Stomach smooth muscle (tissue), 2 donors: Measurements from ENCODE around the gene RPL36A.

ENCODE experiments used
- H3K27ac ChIP-seq: one replicate; pipeline ENCODE4 v1.7.0; 2013; ENCODE audit warnings: mild to moderate bottlenecking, low read length, inconsistent platforms
- H3K27me3 ChIP-seq, 2 donors: one replicate each; pipeline ENCODE4 v1.7.0; 2013; ENCODE audit warnings: low read length in 2 of 2; ENCODE audit not compliant: insufficient read depth in 2 of 2, control insufficient read depth in 1 of 2
- H3K36me3 ChIP-seq, 2 donors: one replicate each; pipeline ENCODE4 v1.7.0; 2013; ENCODE audit warnings: low read length in 2 of 2; ENCODE audit not compliant: control insufficient read depth in 2 of 2, insufficient read depth in 2 of 2
- H3K4me1 ChIP-seq: one replicate; pipeline ENCODE4 v1.7.0; 2013; ENCODE audit warnings: low read length; ENCODE audit not compliant: control insufficient read depth, insufficient read depth
- H3K4me3 ChIP-seq, 2 donors: one replicate each; pipeline ENCODE4 v1.7.0; 2013; ENCODE audit warnings: low read length in 2 of 2
- H3K9ac ChIP-seq, 2 donors: one replicate each; pipeline ENCODE4 v1.7.0; 2013; ENCODE audit warnings: low read length in 2 of 2, mild to moderate bottlenecking in 1 of 2
- H3K9me3 ChIP-seq, 2 donors: one replicate each; pipeline ENCODE4 v1.7.0; 2013; ENCODE audit warnings: low read length in 2 of 2; ENCODE audit not compliant: control insufficient read depth in 2 of 2
- donor health status: healthy.
- donor health status: Pancreatic carcinoma.

The RPL36A gene

GRCh38 chrX:101393530-101394305, 2.9 kb downstream of the RPL36A start:
- no peak overlapping the region for H3K4me3 ChIP-seq
- H3K9ac ChIP-seq, result no peak overlapping the region
- peaks cover 0 to 2% of the 10 kb centered on the region in 2 donors for H3K27me3 ChIP-seq
- peaks cover 0 to 4% of the 10 kb centered on the region in 2 donors for H3K36me3 ChIP-seq
- no peaks in the 10 kb centered on the region for H3K9me3 ChIP-seq
- peaks cover 3% of the 10 kb centered on the region for H3K4me1 ChIP-seq
- no peak overlapping the region for H3K27ac ChIP-seq

- Histone ChIP-seq H3K36me3 (peaks cover 0 to 4% of the 10 kb centered on the region in 2 donors), H3K4me1 (peaks cover 3% of the 10 kb centered on the region), H3K27ac (no peak overlapping the region), H3K4me3 (no peak overlapping the region), H3K9me3 (no peaks in the 10 kb centered on the region), H3K27me3 (peaks cover 0 to 2% of the 10 kb centered on the region in 2 donors), H3K9ac (no peak overlapping the region)
These were observed 3.6 kb downstream of the RPL36A start for GRCh38 chrX:101394372-101394771.

GRCh38 chrX:101395789-101396188, 5.0 kb downstream of the RPL36A start:
- Histone ChIP-seq H3K36me3 (peaks cover 2 to 4% of the 10 kb centered on the region in 2 donors), H3K4me1 (no peaks in the 10 kb centered on the region), H3K27me3 (no peaks in the 10 kb centered on the region), H3K9me3 (no peaks in the 10 kb centered on the region), H3K4me3 (no peak overlapping the region), H3K9ac (no peak overlapping the region), H3K27ac (no peak overlapping the region)

GRCh38 chrX:101397779-101398178, 7.0 kb downstream of the RPL36A start:
- H3K36me3 ChIP-seq, result peaks cover 2 to 4% of the 10 kb centered on the region in 2 donors
- H3K4me3 ChIP-seq, result no peak overlapping the region
- no peaks in the 10 kb centered on the region for H3K27me3 ChIP-seq
- H3K4me1 ChIP-seq, result no peaks in the 10 kb centered on the region
- no peak overlapping the region for H3K9ac ChIP-seq
- no peak overlapping the region for H3K27ac ChIP-seq
- H3K9me3 ChIP-seq, result no peaks in the 10 kb centered on the region

GRCh38 chrX:101398694-101399093, 7.9 kb downstream of the RPL36A start:
- Histone ChIP-seq H3K27ac (no peak overlapping the region), H3K9ac (no peak overlapping the region), H3K4me1 (no peaks in the 10 kb centered on the region), H3K9me3 (no peaks in the 10 kb centered on the region), H3K4me3 (no peak overlapping the region), H3K36me3 (peaks cover 2 to 4% of the 10 kb centered on the region in 2 donors), H3K27me3 (no peaks in the 10 kb centered on the region)

GRCh38 chrX:101399825-101400224, 9.0 kb downstream of the RPL36A start:
- peaks cover 2 to 4% of the 10 kb centered on the region in 2 donors for H3K36me3 ChIP-seq

GRCh38 chrX:101407167-101407747, 16.4 kb downstream of the RPL36A start:
- Histone ChIP-seq H3K4me3 (peak overlapping the region; percentile 88 to 96), H3K27ac (peak overlapping the region; percentile 95), H3K9ac (peak overlapping the region; percentile 83 to 88), H3K4me1 (peaks cover 4% of the 10 kb centered on the region), H3K9me3 (no peaks in the 10 kb centered on the region), H3K27me3 (peaks cover 0 to under 1% of the 10 kb centered on the region in 2 donors), H3K36me3 (peaks cover 3% of the 10 kb centered on the region in 2 donors)

More at GRCh38 chrX:101399825-101400224, 9.0 kb downstream of the RPL36A start:
- no peaks in the 10 kb centered on the region for H3K4me1 ChIP-seq
- H3K27ac ChIP-seq, result no peak overlapping the region
- no peaks in the 10 kb centered on the region for H3K27me3 ChIP-seq
- H3K4me3 ChIP-seq, result no peak overlapping the region
- no peak overlapping the region for H3K9ac ChIP-seq
- H3K9me3 ChIP-seq, result no peaks in the 10 kb centered on the region

- H3K4me3 ChIP-seq, result peak within 1 kb of the TSS; percentile 88 to 96
- peaks cover 6% of the 10 kb centered on the region for H3K4me1 ChIP-seq
- H3K27me3 ChIP-seq, result peaks cover 0 to 5% of the 10 kb centered on the region in 2 donors
- peak within 1 kb of the TSS; percentile 95 for H3K27ac ChIP-seq
- peaks cover 5 to 10% of the 10 kb centered on the region in 2 donors for H3K36me3 ChIP-seq
- no peaks in the 10 kb centered on the region for H3K9me3 ChIP-seq
- peak within 1 kb of the TSS; percentile 87 to 90 for H3K9ac ChIP-seq
These were observed 17.1 kb downstream of the RPL36A start, which contains the start of the genes GLA and HNRNPH2 for GRCh38 chrX:101407748-101408531. TSS of gene GLA (minus strand) at chrX:101407925. CDS start at chrX:101407903, 22 bp downstream. TSS of gene HNRNPH2 (plus strand) at chrX:101408222. CDS start at chrX:101411989, 3,767 bp downstream.

GRCh38 chrX:101408532-101408841, 17.7 kb downstream of the RPL36A start:
- peak overlapping the region; percentile 84 to 88 for H3K4me3 ChIP-seq
- H3K27ac ChIP-seq, result peak overlapping the region; percentile 95
- H3K9ac ChIP-seq, result peak overlapping the region; percentile 87 to 90
- H3K36me3 ChIP-seq, result peaks cover 5 to 13% of the 10 kb centered on the region in 2 donors
- H3K9me3 ChIP-seq, result no peaks in the 10 kb centered on the region
- H3K27me3 ChIP-seq, result peaks cover 0 to 6% of the 10 kb centered on the region in 2 donors
- peaks cover 7% of the 10 kb centered on the region for H3K4me1 ChIP-seq

GRCh38 chrX:101409043-101409442, 18.2 kb downstream of the RPL36A start:
- peak overlapping the region; percentile 84 to 88 for H3K4me3 ChIP-seq
- peaks cover 7% of the 10 kb centered on the region for H3K4me1 ChIP-seq
- H3K9me3 ChIP-seq, result no peaks in the 10 kb centered on the region
- peak overlapping the region; percentile 87 to 90 for H3K9ac ChIP-seq
- peaks cover 0 to 6% of the 10 kb centered on the region in 2 donors for H3K27me3 ChIP-seq
- H3K27ac ChIP-seq, result peak overlapping the region; percentile 95
- H3K36me3 ChIP-seq, result peaks cover 5 to 13% of the 10 kb centered on the region in 2 donors
